ENCODE results near the gene GADL1. TPM values are rescaled to one million over a fixed set of nuclear protein-coding genes. Genes with fewer than 3 reads are reported as not detected.

GADL1 gene
- total RNA-seq, 3 donors from 2014 or later: not detected

GRCh38 chr3:30724863-30725262 lies 169.6 kb downstream of the GADL1 start:
- DNase-seq (no peak), ATAC-seq (no peak)
- Mint-ChIP-seq H3K9me3 (no peaks in the 10 kb centered on the region), H3K4me1 (ENCODE audit: low read depth) (peaks cover 10% of the 10 kb centered on the region), H3K36me3 (ENCODE audit: insufficient read depth) (no peaks in the 10 kb centered on the region), H3K27me3 (ENCODE audit: low read depth) (no peaks in the 10 kb centered on the region), H3K4me3 (no peak overlapping the region)

DNA sequence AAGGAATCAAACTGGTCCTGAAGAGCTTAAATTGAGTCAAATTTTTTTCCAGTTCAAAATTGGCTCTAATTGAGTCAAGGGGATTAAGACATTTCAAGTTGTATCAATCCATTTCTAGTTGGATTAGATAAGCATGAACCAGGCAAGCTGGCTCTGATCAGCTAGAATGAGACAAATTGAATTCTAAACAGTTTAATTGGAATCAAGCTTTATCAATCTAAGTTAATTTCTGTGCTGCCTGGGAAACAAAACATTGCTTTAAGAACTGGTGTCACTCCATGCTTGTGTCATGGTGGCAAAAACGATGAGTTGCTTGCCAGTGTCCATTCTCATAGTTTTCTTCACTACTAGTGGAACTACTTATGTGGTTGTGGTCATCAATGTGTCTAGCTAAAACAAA lies 171.2 kb downstream of the GADL1 start:
- H3K4me3 Mint-ChIP-seq: no peak overlapping the region
- H3K4me1 Mint-ChIP-seq (ENCODE audit: low read depth): no peaks in the 10 kb centered on the region
- H3K27me3 Mint-ChIP-seq (ENCODE audit: low read depth): no peaks in the 10 kb centered on the region
- no peaks in the 10 kb centered on the region for H3K36me3 Mint-ChIP-seq (ENCODE audit: insufficient read depth)
- DNase-seq: no peak
- ATAC-seq: no peak
- H3K9me3 Mint-ChIP-seq: no peaks in the 10 kb centered on the region

DNA sequence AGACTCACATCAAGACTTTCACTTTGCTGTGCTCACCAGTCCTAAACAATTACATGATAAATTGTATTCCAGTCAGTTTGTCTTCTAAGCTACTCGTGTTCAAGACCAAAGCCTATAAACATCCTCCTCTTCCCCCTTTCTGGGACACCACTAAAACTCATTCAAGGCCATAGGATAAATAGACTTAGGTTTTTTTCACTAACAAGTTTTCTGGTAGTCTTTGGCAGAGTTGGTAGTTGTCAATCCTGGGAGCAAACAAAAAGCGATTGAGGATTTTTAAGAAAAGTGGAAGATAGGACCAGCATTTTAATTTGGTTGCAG lies 173.2 kb downstream of the GADL1 start:
- H3K4me3 Mint-ChIP-seq: no peak overlapping the region
- H3K36me3 Mint-ChIP-seq (ENCODE audit: insufficient read depth): no peaks in the 10 kb centered on the region
- H3K9me3 Mint-ChIP-seq: no peaks in the 10 kb centered on the region
- no peaks in the 10 kb centered on the region for H3K27me3 Mint-ChIP-seq (ENCODE audit: low read depth)
- DNase-seq (no peak), ATAC-seq (no peak)
- no peaks in the 10 kb centered on the region for H3K4me1 Mint-ChIP-seq (ENCODE audit: low read depth)

DNA sequence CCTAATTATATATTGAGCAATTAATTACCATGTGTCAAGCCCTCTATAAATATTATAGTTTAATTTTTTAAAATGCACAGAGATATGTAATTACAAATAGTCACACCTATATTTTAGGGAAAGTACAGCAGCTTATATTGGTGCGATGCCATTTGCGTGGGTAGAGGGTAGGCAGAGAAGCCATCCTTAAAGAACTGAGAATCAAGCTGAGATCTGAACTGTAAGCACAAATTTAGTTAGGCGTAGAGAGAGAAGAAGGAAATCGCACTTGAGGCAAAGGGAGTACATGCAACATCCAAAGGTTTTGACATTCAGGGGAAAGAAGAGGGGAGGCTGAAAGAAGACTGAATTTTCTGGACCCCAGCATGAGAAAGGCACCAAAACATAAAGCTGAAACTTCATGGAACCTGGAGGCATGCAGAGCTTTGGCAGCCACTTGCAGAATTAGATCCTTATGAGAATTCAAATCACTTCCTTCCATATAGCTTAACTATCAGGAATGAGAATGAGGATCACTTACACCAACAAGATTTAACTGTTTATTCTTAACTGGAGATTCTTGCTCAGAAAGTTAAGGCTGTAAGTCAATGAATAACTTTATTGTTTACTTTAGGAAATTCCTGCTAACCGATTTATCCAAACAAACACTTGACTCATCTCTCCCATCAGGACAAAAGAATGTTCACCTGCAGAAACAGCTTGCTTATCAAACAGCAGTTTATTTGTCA lies 173.7 kb downstream of the GADL1 start:
- H3K4me1 Mint-ChIP-seq (ENCODE audit: low read depth): no peaks in the 10 kb centered on the region
- no peak for ATAC-seq
- no peak overlapping the region for H3K4me3 Mint-ChIP-seq
- H3K36me3 Mint-ChIP-seq (ENCODE audit: insufficient read depth): no peaks in the 10 kb centered on the region
- H3K27me3 Mint-ChIP-seq (ENCODE audit: low read depth): no peaks in the 10 kb centered on the region
- no peaks in the 10 kb centered on the region for H3K9me3 Mint-ChIP-seq
- no peak for DNase-seq

DNA sequence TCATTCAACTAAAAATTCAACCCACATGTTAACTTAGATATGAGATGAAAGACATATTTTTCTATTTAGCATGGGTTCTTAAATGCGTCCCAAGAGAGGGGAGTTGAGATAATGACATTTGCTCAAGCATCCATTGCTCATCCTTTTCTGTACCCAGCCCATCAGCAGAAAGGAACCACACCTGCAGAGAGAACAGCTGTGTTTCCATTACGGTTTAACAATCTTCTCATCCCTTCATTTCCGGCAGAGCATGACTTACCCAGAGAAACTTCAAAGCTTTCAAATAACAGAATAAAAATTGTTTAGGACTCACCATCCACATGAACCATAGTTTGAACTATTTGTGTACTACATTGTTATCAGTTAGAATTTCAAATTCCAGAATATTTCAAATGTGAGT lies 174.9 kb downstream of the GADL1 start:
- ATAC-seq (no peak), DNase-seq (no peak)
- Mint-ChIP-seq H3K36me3 (ENCODE audit: insufficient read depth) (no peaks in the 10 kb centered on the region), H3K4me1 (ENCODE audit: low read depth) (no peaks in the 10 kb centered on the region), H3K27me3 (ENCODE audit: low read depth) (no peaks in the 10 kb centered on the region), H3K4me3 (no peak overlapping the region), H3K9me3 (no peaks in the 10 kb centered on the region)

DNA sequence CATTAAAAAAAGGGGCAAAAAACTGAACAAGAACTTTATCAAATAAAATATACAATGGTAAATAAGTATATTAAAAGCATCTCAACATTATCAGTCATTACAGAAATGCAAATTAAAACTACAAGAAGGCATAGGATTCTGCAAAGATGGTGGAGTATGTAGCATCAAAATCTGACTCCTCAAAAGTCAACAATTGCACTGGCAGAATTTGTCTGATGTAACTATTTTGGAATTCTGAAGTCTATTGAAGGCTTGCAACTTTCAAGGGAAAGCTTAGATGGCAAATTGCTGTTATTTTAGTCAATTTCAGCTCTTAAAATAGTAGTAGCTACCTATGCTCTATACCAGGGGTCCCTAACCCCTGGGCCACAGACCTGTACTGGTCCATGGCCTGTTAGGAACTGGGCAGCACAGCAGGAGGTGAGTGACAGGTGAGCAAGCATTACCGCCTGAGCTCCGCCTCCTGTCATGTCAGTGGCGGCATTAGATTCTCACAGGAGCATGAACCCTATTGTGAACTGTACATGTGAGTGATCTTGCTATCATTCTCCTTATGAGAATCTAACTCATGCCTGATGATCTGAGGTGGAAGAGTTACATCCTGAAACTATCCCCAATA lies 180.5 kb downstream of the GADL1 start:
- ATAC-seq (no peak), DNase-seq (no peak)
- Mint-ChIP-seq H3K36me3 (ENCODE audit: insufficient read depth) (no peaks in the 10 kb centered on the region), H3K27me3 (ENCODE audit: low read depth) (no peaks in the 10 kb centered on the region), H3K9me3 (no peaks in the 10 kb centered on the region), H3K4me3 (no peak overlapping the region), H3K4me1 (ENCODE audit: low read depth) (peaks cover 3% of the 10 kb centered on the region)

- DNase-seq (no peak), ATAC-seq (no peak)
- Mint-ChIP-seq H3K36me3 (ENCODE audit: insufficient read depth) (no peaks in the 10 kb centered on the region), H3K4me1 (ENCODE audit: low read depth) (peaks cover 9% of the 10 kb centered on the region), H3K9me3 (no peaks in the 10 kb centered on the region), H3K4me3 (no peak overlapping the region), H3K27me3 (ENCODE audit: low read depth) (no peaks in the 10 kb centered on the region)
Observed at GRCh38 chr3:30712991-30713390, 181.5 kb downstream of the GADL1 start.

GRCh38 chr3:30711867-30712266 lies 182.6 kb downstream of the GADL1 start:
- Mint-ChIP-seq H3K4me3 (no peak overlapping the region), H3K9me3 (peaks cover 3% of the 10 kb centered on the region), H3K4me1 (ENCODE audit: low read depth) (peaks cover 9% of the 10 kb centered on the region), H3K27me3 (ENCODE audit: low read depth) (no peaks in the 10 kb centered on the region), H3K36me3 (ENCODE audit: insufficient read depth) (peaks cover 2% of the 10 kb centered on the region)
- DNase-seq (no peak), ATAC-seq (no peak)

- ATAC-seq: no peak
- no peak overlapping the region for H3K4me3 Mint-ChIP-seq
- peaks cover 6% of the 10 kb centered on the region for H3K9me3 Mint-ChIP-seq
- no peak for DNase-seq
- H3K4me1 Mint-ChIP-seq (ENCODE audit: low read depth): peaks cover 9% of the 10 kb centered on the region
- H3K27me3 Mint-ChIP-seq (ENCODE audit: low read depth): no peaks in the 10 kb centered on the region
- H3K36me3 Mint-ChIP-seq (ENCODE audit: insufficient read depth): peaks cover 2% of the 10 kb centered on the region
Observed at GRCh38 chr3:30711151-30711550, 183.3 kb downstream of the GADL1 start.

GRCh38 chr3:30710017-30710416 lies 184.4 kb downstream of the GADL1 start:
- Mint-ChIP-seq H3K4me1 (ENCODE audit: low read depth) (peaks cover 9% of the 10 kb centered on the region), H3K9me3 (peaks cover 6% of the 10 kb centered on the region), H3K27me3 (ENCODE audit: low read depth) (no peaks in the 10 kb centered on the region), H3K4me3 (no peak overlapping the region), H3K36me3 (ENCODE audit: insufficient read depth) (peaks cover 2% of the 10 kb centered on the region)
- no peak for DNase-seq
- ATAC-seq: no peak

DNA sequence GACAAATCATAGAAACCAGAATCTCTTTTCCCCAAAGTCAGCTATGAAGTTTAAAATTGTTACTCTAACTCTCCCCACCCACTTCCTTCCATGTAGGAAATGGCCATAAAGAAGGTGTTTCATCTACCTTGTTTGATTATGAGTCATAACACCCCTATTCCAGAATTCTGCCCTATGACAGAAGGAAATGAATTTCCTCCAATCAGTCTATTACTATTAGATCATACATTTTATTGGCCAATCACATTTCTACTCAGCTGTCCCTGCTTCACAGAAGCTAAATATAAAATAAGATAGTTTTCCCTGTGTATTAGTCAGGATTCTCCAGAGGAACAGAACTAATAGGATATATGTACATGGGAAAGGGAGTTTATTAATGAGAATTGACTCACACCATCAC lies 186.0 kb downstream of the GADL1 start:
- H3K4me1 Mint-ChIP-seq (ENCODE audit: low read depth): peaks cover 13% of the 10 kb centered on the region
- H3K27me3 Mint-ChIP-seq (ENCODE audit: low read depth): no peaks in the 10 kb centered on the region
- ATAC-seq: no peak

GRCh38 chr3:30707825-30708224 lies 186.6 kb downstream of the GADL1 start:
- no peak overlapping the region for H3K4me3 Mint-ChIP-seq
- ATAC-seq (no peak), DNase-seq (no peak)
- H3K27me3 Mint-ChIP-seq (ENCODE audit: low read depth): no peaks in the 10 kb centered on the region
- peaks cover 13% of the 10 kb centered on the region for H3K4me1 Mint-ChIP-seq (ENCODE audit: low read depth)
- H3K36me3 Mint-ChIP-seq (ENCODE audit: insufficient read depth): peaks cover 2% of the 10 kb centered on the region
- H3K9me3 Mint-ChIP-seq: peaks cover 6% of the 10 kb centered on the region

More for the DNA sequence above, 186.0 kb downstream of the GADL1 start:
- peaks cover 2% of the 10 kb centered on the region for H3K36me3 Mint-ChIP-seq (ENCODE audit: insufficient read depth)
- no peak for DNase-seq
- H3K9me3 Mint-ChIP-seq: peaks cover 6% of the 10 kb centered on the region
- no peak overlapping the region for H3K4me3 Mint-ChIP-seq

GRCh38 chr3:30704931-30705890 lies 189.2 kb downstream of the GADL1 start:
- no peak overlapping the region for H3K4me3 Mint-ChIP-seq

GRCh38 chr3:30702828-30703397 lies 191.5 kb downstream of the GADL1 start:
- no peak for DNase-seq
- H3K36me3 Mint-ChIP-seq (ENCODE audit: insufficient read depth): peaks cover 26% of the 10 kb centered on the region
- H3K4me3 Mint-ChIP-seq: no peak overlapping the region
- H3K9me3 Mint-ChIP-seq: peaks cover 6% of the 10 kb centered on the region
- no peaks in the 10 kb centered on the region for H3K27me3 Mint-ChIP-seq (ENCODE audit: low read depth)
- peaks cover 6% of the 10 kb centered on the region for H3K4me1 Mint-ChIP-seq (ENCODE audit: low read depth)
- ATAC-seq: no peak

More at GRCh38 chr3:30704931-30705890, 189.2 kb downstream of the GADL1 start:
- Mint-ChIP-seq H3K9me3 (peaks cover 6% of the 10 kb centered on the region), H3K4me1 (ENCODE audit: low read depth) (peaks cover 11% of the 10 kb centered on the region), H3K27me3 (ENCODE audit: low read depth) (no peaks in the 10 kb centered on the region), H3K36me3 (ENCODE audit: insufficient read depth) (peaks cover 11% of the 10 kb centered on the region)
- DNase-seq (no peak), ATAC-seq (no peak)
